ENCODE measurements around the gene EFNA4. TPM values are rescaled to one million over a fixed set of nuclear protein-coding genes. Genes with fewer than 3 reads are reported as not detected.
A peak's percentile ranks its signal among the peaks of the same experiment; 100 is the strongest.

The EFNA4 gene
- total and polyA plus RNA-seq, 5 donors from 2014 or later = 2.5 to 6.1 (median 4.4) TPM

- peaks cover 0 to 49% (median 28%) of the 10 kb centered on the region in 4 donors for H3K4me1 Mint-ChIP-seq
- peak overlapping the region; percentile 63 to 88 (median 79) for H3K4me3 Mint-ChIP-seq
- no peaks in the 10 kb centered on the region for H3K9me3 ChIP-seq (ENCODE audit: control insufficient read depth in 2 of 2, low read length in 2 of 2)
- peak overlapping the region; percentile 30 to 84 (median 64) for H3K27ac Mint-ChIP-seq
- no peak overlapping the region for H3K4me3 ChIP-seq (ENCODE audit: low read depth, low read length)
- H3K4me1 ChIP-seq (ENCODE audit: control insufficient read depth, insufficient read depth, low read length, poor library complexity, severe bottlenecking) = peaks cover 54% of the 10 kb centered on the region
- DNase-seq (peak in 2 of 3 donors; percentile 16 to 27), ATAC-seq (ENCODE audit: low read depth in 2 of 2) (no peak)
- H3K27me3 Mint-ChIP-seq = peaks cover 62% of the 10 kb centered on the region
- H3K27ac ChIP-seq (ENCODE audit: insufficient read depth, low read length, poor library complexity, severe bottlenecking) = no peak overlapping the region
- no peaks in the 10 kb centered on the region for H3K36me3 Mint-ChIP-seq
- peaks cover 0 to 4% (median 0%) of the 10 kb centered on the region in 7 donors for H3K9me3 Mint-ChIP-seq
- no peaks in the 10 kb centered on the region for H3K36me3 ChIP-seq (ENCODE audit: control insufficient read depth, insufficient read depth, low read length)
- peaks cover 20% of the 10 kb centered on the region for H3K27me3 ChIP-seq (ENCODE audit: control insufficient read depth, insufficient read depth, low read length)
Measured at GRCh38 chr1:155079487-155080311, 16.2 kb downstream of the EFNA4 start.

GRCh38 chr1:155080312-155081228 is 17.0 kb downstream of the EFNA4 start:
- peak; percentile 16 to 40 (median 17) for DNase-seq

GRCh38 chr1:155081472-155082300 is 18.1 kb downstream of the EFNA4 start:
- H3K27ac ChIP-seq (ENCODE audit: insufficient read depth, low read length, poor library complexity, severe bottlenecking) = no peak overlapping the region
- H3K27me3 ChIP-seq (ENCODE audit: control insufficient read depth, insufficient read depth, low read length) = peaks cover 20% of the 10 kb centered on the region
- peak in 2 of 3 donors; percentile 28 to 31 for DNase-seq
- Mint-ChIP-seq H3K36me3 (no peaks in the 10 kb centered on the region), H3K4me1 (peaks cover 0 to 60% (median 33%) of the 10 kb centered on the region in 4 donors), H3K4me3 (peak overlapping the region; percentile 59 to 86 (median 78)), H3K9me3 (peaks cover 0 to 4% (median 0%) of the 10 kb centered on the region in 7 donors), H3K27ac (peak overlapping the region in 2 of 3 donors; percentile 30 to 59), H3K27me3 (peaks cover 55% of the 10 kb centered on the region)
- H3K36me3 ChIP-seq (ENCODE audit: control insufficient read depth, insufficient read depth, low read length) = no peaks in the 10 kb centered on the region
- H3K4me1 ChIP-seq (ENCODE audit: control insufficient read depth, insufficient read depth, low read length, poor library complexity, severe bottlenecking) = peaks cover 69% of the 10 kb centered on the region
- peak overlapping the region; percentile 60 for H3K4me3 ChIP-seq (ENCODE audit: low read depth, low read length)
- ATAC-seq (ENCODE audit: low read depth in 2 of 2) = no peak
- H3K9me3 ChIP-seq (ENCODE audit: control insufficient read depth in 2 of 2, low read length in 2 of 2) = no peaks in the 10 kb centered on the region

More at GRCh38 chr1:155080312-155081228, 17.0 kb downstream of the EFNA4 start:
- H3K4me3 ChIP-seq (ENCODE audit: low read depth, low read length) = peak overlapping the region; percentile 60
- no peaks in the 10 kb centered on the region for H3K9me3 ChIP-seq (ENCODE audit: control insufficient read depth in 2 of 2, low read length in 2 of 2)
- H3K4me1 ChIP-seq (ENCODE audit: control insufficient read depth, insufficient read depth, low read length, poor library complexity, severe bottlenecking) = peaks cover 59% of the 10 kb centered on the region
- H3K27ac ChIP-seq (ENCODE audit: insufficient read depth, low read length, poor library complexity, severe bottlenecking) = no peak overlapping the region
- no peak for ATAC-seq (ENCODE audit: low read depth in 2 of 2)
- Mint-ChIP-seq H3K4me1 (peaks cover 0 to 56% (median 33%) of the 10 kb centered on the region in 4 donors), H3K36me3 (no peaks in the 10 kb centered on the region), H3K9me3 (peaks cover 0 to 4% (median 0%) of the 10 kb centered on the region in 7 donors), H3K27ac (peak overlapping the region in 1 of 3 donors; percentile 66), H3K4me3 (peak overlapping the region; percentile 59 to 86 (median 76)), H3K27me3 (peaks cover 65% of the 10 kb centered on the region)
- H3K36me3 ChIP-seq (ENCODE audit: control insufficient read depth, insufficient read depth, low read length) = no peaks in the 10 kb centered on the region
- peaks cover 20% of the 10 kb centered on the region for H3K27me3 ChIP-seq (ENCODE audit: control insufficient read depth, insufficient read depth, low read length)

- Mint-ChIP-seq H3K4me3 (peak overlapping the region; percentile 37 to 73 (median 52)), H3K4me1 (peaks cover 0 to 62% (median 33%) of the 10 kb centered on the region in 4 donors), H3K36me3 (no peaks in the 10 kb centered on the region), H3K27me3 (peaks cover 53% of the 10 kb centered on the region), H3K27ac (no peak overlapping the region), H3K9me3 (peaks cover 0 to 4% (median 0%) of the 10 kb centered on the region in 7 donors)
- DNase-seq (peak in 2 of 3 donors; percentile 26 to 50), ATAC-seq (ENCODE audit: low read depth in 2 of 2) (no peak)
- H3K4me1 ChIP-seq (ENCODE audit: control insufficient read depth, insufficient read depth, low read length, poor library complexity, severe bottlenecking) = peaks cover 69% of the 10 kb centered on the region
- no peaks in the 10 kb centered on the region for H3K36me3 ChIP-seq (ENCODE audit: control insufficient read depth, insufficient read depth, low read length)
- H3K9me3 ChIP-seq (ENCODE audit: control insufficient read depth in 2 of 2, low read length in 2 of 2) = no peaks in the 10 kb centered on the region
- peaks cover 20% of the 10 kb centered on the region for H3K27me3 ChIP-seq (ENCODE audit: control insufficient read depth, insufficient read depth, low read length)
- no peak overlapping the region for H3K27ac ChIP-seq (ENCODE audit: insufficient read depth, low read length, poor library complexity, severe bottlenecking)
- no peak overlapping the region for H3K4me3 ChIP-seq (ENCODE audit: low read depth, low read length)
Measured at GRCh38 chr1:155082301-155083051, 18.9 kb downstream of the EFNA4 start.

- no peaks in the 10 kb centered on the region for H3K36me3 ChIP-seq (ENCODE audit: control insufficient read depth, insufficient read depth, low read length)
- DNase-seq = no peak
- peaks cover 69% of the 10 kb centered on the region for H3K4me1 ChIP-seq (ENCODE audit: control insufficient read depth, insufficient read depth, low read length, poor library complexity, severe bottlenecking)
- Mint-ChIP-seq H3K27ac (no peak overlapping the region), H3K4me1 (peaks cover 0 to 59% (median 33%) of the 10 kb centered on the region in 4 donors), H3K4me3 (peak overlapping the region in 3 of 4 donors; percentile 62 to 88 (median 73)), H3K9me3 (peaks cover 0 to 4% (median 0%) of the 10 kb centered on the region in 7 donors), H3K36me3 (no peaks in the 10 kb centered on the region), H3K27me3 (peaks cover 56% of the 10 kb centered on the region)
- peaks cover 20% of the 10 kb centered on the region for H3K27me3 ChIP-seq (ENCODE audit: control insufficient read depth, insufficient read depth, low read length)
- no peak overlapping the region for H3K27ac ChIP-seq (ENCODE audit: insufficient read depth, low read length, poor library complexity, severe bottlenecking)
- no peak overlapping the region for H3K4me3 ChIP-seq (ENCODE audit: low read depth, low read length)
- ATAC-seq (ENCODE audit: low read depth in 2 of 2) = no peak
- no peaks in the 10 kb centered on the region for H3K9me3 ChIP-seq (ENCODE audit: control insufficient read depth in 2 of 2, low read length in 2 of 2)
Measured at GRCh38 chr1:155083052-155083541, 19.6 kb downstream of the EFNA4 start.

- H3K27me3 Mint-ChIP-seq = peaks cover 52% of the 10 kb centered on the region
- Histone ChIP-seq H3K9me3 (ENCODE audit: control insufficient read depth in 2 of 2, low read length in 2 of 2) (no peaks in the 10 kb centered on the region), H3K27me3 (ENCODE audit: control insufficient read depth, insufficient read depth, low read length) (peaks cover 20% of the 10 kb centered on the region), H3K4me1 (ENCODE audit: control insufficient read depth, insufficient read depth, low read length, poor library complexity, severe bottlenecking) (peaks cover 61% of the 10 kb centered on the region), H3K27ac (ENCODE audit: insufficient read depth, low read length, poor library complexity, severe bottlenecking) (peak overlapping the region; percentile 76), H3K4me3 (ENCODE audit: low read depth, low read length) (peak overlapping the region; percentile 26), H3K36me3 (ENCODE audit: control insufficient read depth, insufficient read depth, low read length) (no peaks in the 10 kb centered on the region)
- H3K9me3 Mint-ChIP-seq = peaks cover 0 to 4% (median 0%) of the 10 kb centered on the region in 7 donors
- peaks cover 0 to 54% (median 33%) of the 10 kb centered on the region in 4 donors for H3K4me1 Mint-ChIP-seq
- peak in 2 of 3 donors; percentile 29 to 59 for DNase-seq
- H3K4me3 Mint-ChIP-seq = peak overlapping the region; percentile 88 to 99 (median 94)
- peak overlapping the region in 2 of 3 donors; percentile 92 to 96 for H3K27ac Mint-ChIP-seq
- no peaks in the 10 kb centered on the region for H3K36me3 Mint-ChIP-seq
- no peak for ATAC-seq (ENCODE audit: low read depth in 2 of 2)
Measured at GRCh38 chr1:155083865-155084721, 20.6 kb downstream of the EFNA4 start.

Measured in CD4-positive, CD25-positive, alpha-beta regulatory T cell (primary cell).